OCI-LY1 (cell line): ENCODE data around the gene CENPQ.

ENCODE experiments used
- H2AFZ ChIP-seq: fragments of 200-600 bp; sonication (generic), shearing (Covaris generic); 2 replicates; pipeline ENCODE4 v1.6.0; 2014; ENCODE audit warnings: antibody characterized with exemption, mild to moderate bottlenecking, low read length
- H3F3A ChIP-seq: fragments of 200-600 bp; sonication (generic), shearing (Covaris generic); 2 replicates; pipeline ENCODE4 v1.6.0; 2014; ENCODE audit warnings: mild to moderate bottlenecking, antibody characterized with exemption, low read length, moderate library complexity; ENCODE audit not compliant: insufficient read depth
- H3K27ac ChIP-seq: fragments of 200-600 bp; sonication (generic); 2 replicates; pipeline ENCODE4 v1.5.1; 2014; ENCODE audit warnings: low read length, mixed run types, mild to moderate bottlenecking, low read depth; ENCODE audit not compliant: poor library complexity, severe bottlenecking
- H3K27me3 ChIP-seq: fragments of 200-600 bp; sonication (generic); 2 replicates; pipeline ENCODE4 v1.6.0; 2014; ENCODE audit warnings: antibody characterized with exemption, mild to moderate bottlenecking, low read length, moderate library complexity; ENCODE audit not compliant: insufficient read depth
- H3K36me3 ChIP-seq: fragments of 200-600 bp; sonication (generic); 2 replicates; pipeline ENCODE4 v1.6.1; 2014; ENCODE audit warnings: mild to moderate bottlenecking, antibody characterized with exemption, low read length, moderate library complexity, mixed read lengths; ENCODE audit not compliant: insufficient read depth
- H3K4me1 ChIP-seq: fragments of 200-600 bp; sonication (generic); 2 replicates; pipeline ENCODE4 v1.5.1; 2014; ENCODE audit warnings: mild to moderate bottlenecking, low read length, moderate library complexity; ENCODE audit not compliant: insufficient read depth, severe bottlenecking
- H3K4me2 ChIP-seq: fragments of 200-600 bp; sonication (generic), shearing (Covaris generic); 2 replicates; pipeline ENCODE4 v1.6.1; 2014; ENCODE audit warnings: low read length
- H3K4me3 ChIP-seq: fragments of 200-600 bp; sonication (generic); 2 replicates; pipeline ENCODE4 v1.5.1; 2014; ENCODE audit warnings: low read length, low read depth, mild to moderate bottlenecking, mixed read lengths; ENCODE audit not compliant: poor library complexity, severe bottlenecking
- H3K79me2 ChIP-seq: fragments of 200-600 bp; shearing (Covaris generic); 2 replicates; pipeline ENCODE4 v1.6.1; 2016; ENCODE audit warnings: mixed run types, low read length, mixed read lengths; ENCODE audit not compliant: insufficient read depth
- H3K9ac ChIP-seq: fragments of 200-600 bp; sonication (generic), shearing (Covaris generic); 2 replicates; pipeline ENCODE4 v1.6.1; 2014; ENCODE audit warnings: mild to moderate bottlenecking, low read length, mixed read lengths
- H3K9me2 ChIP-seq: fragments of 200-600 bp; sonication (generic), shearing (Covaris generic); 2 replicates; pipeline ENCODE4 v1.6.1; 2014; ENCODE audit warnings: low read depth, mild to moderate bottlenecking, low read length, mixed read lengths
- H3K9me3 ChIP-seq: fragments of 200-600 bp; shearing (Covaris generic); 2 replicates; pipeline ENCODE4 v1.6.1; 2014; ENCODE audit warnings: low read length, mixed read lengths
- H4K20me1 ChIP-seq: fragments of 200-600 bp; sonication (generic), shearing (Covaris generic); 2 replicates; pipeline ENCODE4 v1.6.0; 2016; ENCODE audit warnings: mild to moderate bottlenecking, low read length; ENCODE audit not compliant: insufficient read depth
- EZH2 ChIP-seq: fragments of 200-600 bp; sonication (generic), shearing (Covaris generic); IDR thresholded peaks from 2 replicates; pipeline ENCODE4 v1.8.0; 2017; ENCODE audit warnings: borderline replicate concordance, mixed run types, mild to moderate bottlenecking, antibody characterized with exemption, low read length, moderate library complexity, mixed read lengths
- TF ChIP-seq, protein P1 (sequence below): fragments of 200-600 bp; sonication (generic), shearing (Covaris generic); IDR thresholded peaks from 2 replicates; pipeline ENCODE4 v1.5.1; 2017; ENCODE audit warnings: mild to moderate bottlenecking, antibody characterized with exemption, low read length, moderate library complexity, mixed read lengths

CENPQ gene

GRCh38 chr6:49541210-49541724 lies 78.1 kb downstream of the CENPQ start:
- Histone ChIP-seq H2AFZ (no peak overlapping the region), H3K9ac (no peak overlapping the region), H3K4me2 (no peak overlapping the region), H3K27me3 (no peaks in the 10 kb centered on the region), H3K9me2 (no peaks in the 10 kb centered on the region), H3K4me3 (no peak overlapping the region), H3K36me3 (no peaks in the 10 kb centered on the region), H3K79me2 (no peaks in the 10 kb centered on the region), H3K9me3 (no peaks in the 10 kb centered on the region), H4K20me1 (no peaks in the 10 kb centered on the region), H3F3A (no peaks in the 10 kb centered on the region; the same call in 1 of the 2 replicates), H3K27ac (no peak overlapping the region), H3K4me1 (no peaks in the 10 kb centered on the region)
- TF ChIP-seq, protein P1, sequence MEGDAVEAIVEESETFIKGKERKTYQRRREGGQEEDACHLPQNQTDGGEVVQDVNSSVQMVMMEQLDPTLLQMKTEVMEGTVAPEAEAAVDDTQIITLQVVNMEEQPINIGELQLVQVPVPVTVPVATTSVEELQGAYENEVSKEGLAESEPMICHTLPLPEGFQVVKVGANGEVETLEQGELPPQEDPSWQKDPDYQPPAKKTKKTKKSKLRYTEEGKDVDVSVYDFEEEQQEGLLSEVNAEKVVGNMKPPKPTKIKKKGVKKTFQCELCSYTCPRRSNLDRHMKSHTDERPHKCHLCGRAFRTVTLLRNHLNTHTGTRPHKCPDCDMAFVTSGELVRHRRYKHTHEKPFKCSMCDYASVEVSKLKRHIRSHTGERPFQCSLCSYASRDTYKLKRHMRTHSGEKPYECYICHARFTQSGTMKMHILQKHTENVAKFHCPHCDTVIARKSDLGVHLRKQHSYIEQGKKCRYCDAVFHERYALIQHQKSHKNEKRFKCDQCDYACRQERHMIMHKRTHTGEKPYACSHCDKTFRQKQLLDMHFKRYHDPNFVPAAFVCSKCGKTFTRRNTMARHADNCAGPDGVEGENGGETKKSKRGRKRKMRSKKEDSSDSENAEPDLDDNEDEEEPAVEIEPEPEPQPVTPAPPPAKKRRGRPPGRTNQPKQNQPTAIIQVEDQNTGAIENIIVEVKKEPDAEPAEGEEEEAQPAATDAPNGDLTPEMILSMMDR, result no peak

DNA sequence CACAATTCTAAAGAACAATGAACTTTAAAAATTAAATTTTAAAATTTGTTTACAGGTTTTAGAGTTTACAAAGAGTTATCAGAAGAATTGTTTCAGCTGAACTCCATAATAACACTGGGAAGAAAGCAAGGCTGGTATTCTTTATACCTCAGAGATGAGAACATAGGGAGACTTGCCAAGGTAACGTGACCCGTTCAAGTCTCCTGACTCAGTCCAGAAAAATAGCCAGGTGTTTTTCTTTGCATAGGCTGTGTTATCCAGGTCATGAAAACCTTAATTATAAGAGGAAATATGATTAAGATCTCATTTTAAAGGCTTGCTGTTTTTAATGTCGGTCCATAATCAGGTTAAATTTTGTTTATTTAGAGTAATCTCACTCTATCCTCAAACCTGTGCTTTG lies 78.8 kb downstream of the CENPQ start:
- H3K4me2 ChIP-seq, result no peak overlapping the region
- no peaks in the 10 kb centered on the region for H3K9me3 ChIP-seq
- TF ChIP-seq, protein P1, result no peak
- TF ChIP-seq EZH2, result no peak
- H3K27ac ChIP-seq, result no peak overlapping the region
- no peak overlapping the region for H3K4me3 ChIP-seq
- no peak overlapping the region for H2AFZ ChIP-seq
- H3K27me3 ChIP-seq, result no peaks in the 10 kb centered on the region
- H3K9ac ChIP-seq, result no peak overlapping the region
- H3K36me3 ChIP-seq, result no peaks in the 10 kb centered on the region
- no peaks in the 10 kb centered on the region for H4K20me1 ChIP-seq
- no peaks in the 10 kb centered on the region for H3K4me1 ChIP-seq
- H3F3A ChIP-seq, result no peaks in the 10 kb centered on the region; the same call in 1 of the 2 replicates
- H3K79me2 ChIP-seq, result no peaks in the 10 kb centered on the region
- H3K9me2 ChIP-seq, result no peaks in the 10 kb centered on the region
